DND-41 (cell line): ENCODE results near the gene C19orf67.

ENCODE experiments used
- CTCF ChIP-seq: IDR thresholded peaks from 2 replicates; pipeline ENCODE4 v1.5.1; 2012; ENCODE audit warnings: borderline replicate concordance, low read length, moderate library complexity, mild to moderate bottlenecking; ENCODE audit not compliant: poor library complexity, severe bottlenecking; ENCODE audit errors: extremely low read depth
- EZH2 ChIP-seq: IDR thresholded peaks from 3 replicates; pipeline ENCODE4 v1.6.1; 2012; ENCODE audit warnings: borderline replicate concordance, low read depth, mild to moderate bottlenecking, moderate library complexity, low read length, inconsistent platforms; ENCODE audit not compliant: severe bottlenecking

GRCh38 chr19:14106840-14107239, 21.3 kb upstream of the C19orf67 start:
- TF ChIP-seq EZH2 (no peak), CTCF (no peak)
